GM23338 (cell line): Measurements from ENCODE around the gene ST7L. TPM values are rescaled to one million over a fixed set of nuclear protein-coding genes. Genes with fewer than 3 reads are reported as not detected.

ENCODE experiments used
- ATAC-seq: fragments of 200-7000 bp; cut with Tn5 transposase; 3 replicates; pipeline ENCODE4 v1.9.1; 2020
- DNase-seq: peaks from one replicate; pipeline ENCODE4 v3.0.0-alpha.2; 2015; ENCODE audit warnings: low spot score
- H2AFZ ChIP-seq: fragments of 200-600 bp; sonication (generic); 2 replicates; pipeline ENCODE4 v1.8.0; 2016; ENCODE audit warnings: antibody characterized with exemption, mild to moderate bottlenecking, moderate library complexity
- H3F3A ChIP-seq: fragments of 200-600 bp; sonication (generic); replicated peaks from 2 replicates; pipeline ENCODE4 v1.8.0; 2017; ENCODE audit warnings: antibody characterized with exemption, mixed run types, low read depth
- H3K27ac ChIP-seq: fragments of 200-600 bp; sonication (generic); 2 replicates; pipeline ENCODE4 v1.6.1; 2016; ENCODE audit warnings: low read depth
- H3K27me3 ChIP-seq: fragments of 200-600 bp; sonication (generic); 2 replicates; pipeline ENCODE4 v1.8.0; 2016; ENCODE audit warnings: mild to moderate bottlenecking, mixed run types, moderate library complexity; ENCODE audit not compliant: insufficient read depth
- H3K36me3 ChIP-seq: fragments of 200-600 bp; sonication (generic); 2 replicates; pipeline ENCODE4 v1.8.0; 2016; ENCODE audit warnings: mild to moderate bottlenecking; ENCODE audit not compliant: insufficient read depth
- H3K4me1 ChIP-seq: fragments of 200-600 bp; sonication (generic); 2 replicates; pipeline ENCODE4 v1.8.0; 2016; ENCODE audit warnings: mild to moderate bottlenecking, moderate library complexity; ENCODE audit not compliant: insufficient read depth
- H3K4me2 ChIP-seq: fragments of 200-600 bp; sonication (generic); 2 replicates; pipeline ENCODE4 v1.7.1; 2017; ENCODE audit warnings: mixed run types
- H3K4me3 ChIP-seq: fragments of 200-600 bp; sonication (generic); 2 replicates; pipeline ENCODE4 v1.6.1; 2016; ENCODE audit warnings: mixed run types
- H3K79me2 ChIP-seq: fragments of 200-600 bp; sonication (generic); replicated peaks from 2 replicates; pipeline ENCODE4 v1.8.0; 2017; ENCODE audit warnings: mild to moderate bottlenecking; ENCODE audit not compliant: insufficient read depth
- H3K9me2 ChIP-seq: fragments of 200-600 bp; sonication (generic); 2 replicates; pipeline ENCODE4 v1.8.0; 2017; ENCODE audit not compliant: insufficient read depth
- H4K20me1 ChIP-seq: fragments of 200-600 bp; sonication (generic); replicated peaks from 2 replicates; pipeline ENCODE4 v1.8.0; 2017; ENCODE audit warnings: mild to moderate bottlenecking; ENCODE audit not compliant: insufficient read depth
- H3K27ac Mint-ChIP-seq: 2 replicates; pipeline ENCODE4 v1.8.0; 2020; ENCODE audit warnings: inconsistent platforms, mild to moderate bottlenecking, moderate library complexity, mixed read lengths
- H3K27me3 Mint-ChIP-seq: 3 replicates; pipeline ENCODE4 v1.8.0; 2022; ENCODE audit warnings: low read depth, mild to moderate bottlenecking, moderate library complexity, mixed read lengths, inconsistent platforms; ENCODE audit not compliant: insufficient read depth, poor library complexity
- H3K36me3 Mint-ChIP-seq: 3 replicates; pipeline ENCODE4 v1.8.0; 2021; ENCODE audit warnings: low read depth, mild to moderate bottlenecking, inconsistent platforms, moderate library complexity, mixed read lengths
- H3K4me1 Mint-ChIP-seq: 3 replicates; pipeline ENCODE4 v1.8.0; 2020; ENCODE audit warnings: mild to moderate bottlenecking, inconsistent platforms, mixed read lengths
- H3K4me3 Mint-ChIP-seq: 3 replicates; pipeline ENCODE4 v1.8.0; 2021; ENCODE audit warnings: moderate library complexity, mild to moderate bottlenecking, inconsistent platforms, mixed read lengths
- H3K9me3 Mint-ChIP-seq: 3 replicates; pipeline ENCODE4 v1.8.0; 2020; ENCODE audit warnings: moderate library complexity, mild to moderate bottlenecking, inconsistent platforms, mixed read lengths
- CREB1 ChIP-seq: fragments of 250-450 bp; sonication (Bioruptor Pico); IDR thresholded peaks from 2 replicates; pipeline ENCODE4 v1.5.0; 2020; ENCODE audit warnings: low read depth, mild to moderate bottlenecking, moderate library complexity
- ETS1 ChIP-seq: IDR thresholded peaks from 2 replicates; pipeline ENCODE4 v1.6.1; 2016; ENCODE audit warnings: antibody characterized with exemption
- EZH2 ChIP-seq: fragments of 200-600 bp; sonication (generic); IDR thresholded peaks from one replicate; pipeline ENCODE4 v1.8.0; 2017; ENCODE audit warnings: antibody characterized with exemption, mild to moderate bottlenecking, low read depth; ENCODE audit not compliant: unreplicated experiment
- EZH2phosphoT487 ChIP-seq: fragments of 200-600 bp; sonication (generic); IDR thresholded peaks from one replicate; pipeline ENCODE4 v1.8.1; 2018; ENCODE audit warnings: antibody characterized with exemption; ENCODE audit not compliant: unreplicated experiment
- JUNB ChIP-seq: IDR thresholded peaks from one replicate; pipeline ENCODE4 v1.6.1; 2016; ENCODE audit warnings: antibody characterized with exemption; ENCODE audit not compliant: unreplicated experiment
- POLR2AphosphoS5 ChIP-seq: IDR thresholded peaks from 2 replicates; pipeline ENCODE4 v1.6.1; 2016; ENCODE audit warnings: antibody characterized with exemption, low read depth
- STAT1 ChIP-seq: IDR thresholded peaks from one replicate; pipeline ENCODE4 v1.6.1; 2016; ENCODE audit warnings: antibody characterized with exemption; ENCODE audit not compliant: unreplicated experiment
- ZNF114 ChIP-seq: fragments of 250-450 bp; sonication (Bioruptor Pico); IDR thresholded peaks from 2 replicates; pipeline ENCODE4 v1.5.0; 2020; ENCODE audit warnings: mild to moderate bottlenecking, moderate library complexity
- ZNF331 ChIP-seq: fragments of 250-450 bp; sonication (Bioruptor Pico); IDR thresholded peaks from 2 replicates; pipeline ENCODE4 v1.5.0; 2020; ENCODE audit warnings: low read depth, mild to moderate bottlenecking, moderate library complexity
- polyA plus RNA-seq: library from polyadenylated mRNA; unstranded; fragments of >200 nt; fragmentation: Nextera tagmentation; extraction: Ambion mirVana; gene quantifications from 2 replicates; pipeline ENCODE4 v1.2.1, GENCODE V29; 2016
- total RNA-seq: library from RNA; depleted of rRNA; stranded (reverse); fragments of >200 nt; shearing (Covaris generic); gene quantifications from 2 replicates; pipeline ENCODE4 v1.2.3, GENCODE V29; 2014
- TF ChIP-seq, protein P1 (sequence below): IDR thresholded peaks from one replicate; pipeline ENCODE4 v1.6.1; 2018; ENCODE audit warnings: antibody characterized with exemption; ENCODE audit not compliant: unreplicated experiment

Gene ST7L
- total and polyA plus RNA-seq, 2 experiments from 2014 or later: 18.2 to 21.0 TPM

- TF ChIP-seq ETS1 (no peak), EZH2phosphoT487 (no peak), ZNF114 (CRISPR knock-in tag) (no peak), EZH2 (no peak), CREB1 (no peak)
- TF ChIP-seq, protein P1, sequence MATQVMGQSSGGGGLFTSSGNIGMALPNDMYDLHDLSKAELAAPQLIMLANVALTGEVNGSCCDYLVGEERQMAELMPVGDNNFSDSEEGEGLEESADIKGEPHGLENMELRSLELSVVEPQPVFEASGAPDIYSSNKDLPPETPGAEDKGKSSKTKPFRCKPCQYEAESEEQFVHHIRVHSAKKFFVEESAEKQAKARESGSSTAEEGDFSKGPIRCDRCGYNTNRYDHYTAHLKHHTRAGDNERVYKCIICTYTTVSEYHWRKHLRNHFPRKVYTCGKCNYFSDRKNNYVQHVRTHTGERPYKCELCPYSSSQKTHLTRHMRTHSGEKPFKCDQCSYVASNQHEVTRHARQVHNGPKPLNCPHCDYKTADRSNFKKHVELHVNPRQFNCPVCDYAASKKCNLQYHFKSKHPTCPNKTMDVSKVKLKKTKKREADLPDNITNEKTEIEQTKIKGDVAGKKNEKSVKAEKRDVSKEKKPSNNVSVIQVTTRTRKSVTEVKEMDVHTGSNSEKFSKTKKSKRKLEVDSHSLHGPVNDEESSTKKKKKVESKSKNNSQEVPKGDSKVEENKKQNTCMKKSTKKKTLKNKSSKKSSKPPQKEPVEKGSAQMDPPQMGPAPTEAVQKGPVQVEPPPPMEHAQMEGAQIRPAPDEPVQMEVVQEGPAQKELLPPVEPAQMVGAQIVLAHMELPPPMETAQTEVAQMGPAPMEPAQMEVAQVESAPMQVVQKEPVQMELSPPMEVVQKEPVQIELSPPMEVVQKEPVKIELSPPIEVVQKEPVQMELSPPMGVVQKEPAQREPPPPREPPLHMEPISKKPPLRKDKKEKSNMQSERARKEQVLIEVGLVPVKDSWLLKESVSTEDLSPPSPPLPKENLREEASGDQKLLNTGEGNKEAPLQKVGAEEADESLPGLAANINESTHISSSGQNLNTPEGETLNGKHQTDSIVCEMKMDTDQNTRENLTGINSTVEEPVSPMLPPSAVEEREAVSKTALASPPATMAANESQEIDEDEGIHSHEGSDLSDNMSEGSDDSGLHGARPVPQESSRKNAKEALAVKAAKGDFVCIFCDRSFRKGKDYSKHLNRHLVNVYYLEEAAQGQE: no peak
These were observed 48.0 kb upstream of the ST7L start (continued) for GRCh38 chr1:112666946-112667345.

GRCh38 chr1:112665857-112666256 lies 46.9 kb upstream of the ST7L start:
- peaks cover 29% of the 10 kb centered on the region for H3K36me3 ChIP-seq
- peaks cover 84% of the 10 kb centered on the region for H3K36me3 Mint-ChIP-seq
- no peak for TF ChIP-seq ZNF114 (CRISPR knock-in tag)
- TF ChIP-seq EZH2: no peak
- no peak for TF ChIP-seq STAT1
- TF ChIP-seq CREB1: no peak
- no peak for TF ChIP-seq POLR2AphosphoS5
- TF ChIP-seq ETS1: no peak
- no peak for TF ChIP-seq ZNF331
- TF ChIP-seq, protein P1: no peak
- no peak for TF ChIP-seq JUNB

More at GRCh38 chr1:112665857-112666256, 46.9 kb upstream of the ST7L start:
- Histone ChIP-seq H3K4me3 (no peak overlapping the region), H3F3A (no peaks in the 10 kb centered on the region), H3K4me2 (no peak overlapping the region), H3K27me3 (no peaks in the 10 kb centered on the region), H3K4me1 (peaks cover 8% of the 10 kb centered on the region), H4K20me1 (peaks cover 5% of the 10 kb centered on the region; the same call in 1 of the 2 replicates), H3K79me2 (no peaks in the 10 kb centered on the region), H3K9me2 (no peaks in the 10 kb centered on the region), H3K27ac (no peak overlapping the region), H2AFZ (no peak overlapping the region)
- H3K27ac Mint-ChIP-seq: no peak overlapping the region
- peaks cover 15% of the 10 kb centered on the region for H3K4me1 Mint-ChIP-seq
- ATAC-seq (no peak), DNase-seq (no peak)
- H3K4me3 Mint-ChIP-seq: no peak overlapping the region
- H3K9me3 Mint-ChIP-seq: no peaks in the 10 kb centered on the region
- peaks cover 2% of the 10 kb centered on the region for H3K27me3 Mint-ChIP-seq
